HG03139 (cell line): ENCODE measurements around the gene ASTN2.

Experiments
- ATAC-seq: cut with Tn5 transposase; IDR thresholded peaks from one replicate; pipeline ENCODE4 v1.9.1; 2021; ENCODE audit not compliant: unreplicated experiment

ASTN2 gene

GRCh38 chr9:116688806-116689485 lies 725.9 kb downstream of the ASTN2 start:
- no peak for ATAC-seq

- ATAC-seq: no peak
Observed at GRCh38 chr9:116687754-116688135, 727.1 kb downstream of the ASTN2 start.

- ATAC-seq: peak; percentile 99
Observed at GRCh38 chr9:116687074-116687753, 727.6 kb downstream of the ASTN2 start, which contains the start of gene TRIM32. Gene TRIM32, plus strand, starts transcription at chr9:116687305. Its CDS starts 10,438 bp downstream, at chr9:116697743.

GRCh38 chr9:116686693-116687073 lies 728.2 kb downstream of the ASTN2 start:
- peak; percentile 36 for ATAC-seq

GRCh38 chr9:116686135-116686534 lies 728.7 kb downstream of the ASTN2 start:
- no peak for ATAC-seq

- ATAC-seq: no peak
Observed at GRCh38 chr9:116685166-116685565, 729.7 kb downstream of the ASTN2 start.

- ATAC-seq: no peak
Observed at GRCh38 chr9:116683535-116683934, 731.3 kb downstream of the ASTN2 start.

GRCh38 chr9:116674210-116674980 lies 740.5 kb downstream of the ASTN2 start:
- no peak for ATAC-seq

GRCh38 chr9:116673375-116673774 lies 741.5 kb downstream of the ASTN2 start:
- ATAC-seq: no peak

GRCh38 chr9:116671605-116672004 lies 743.3 kb downstream of the ASTN2 start:
- no peak for ATAC-seq

- ATAC-seq: no peak
Observed at GRCh38 chr9:116668970-116669695, 745.7 kb downstream of the ASTN2 start.

- ATAC-seq: no peak
Observed at GRCh38 chr9:116663581-116663980, 751.3 kb downstream of the ASTN2 start.

- ATAC-seq: no peak
Observed at GRCh38 chr9:116662646-116663310, 752.1 kb downstream of the ASTN2 start.

- ATAC-seq: peak; percentile 79
Observed at GRCh38 chr9:116661037-116661954, 753.6 kb downstream of the ASTN2 start.

- ATAC-seq: no peak
Observed at GRCh38 chr9:116658265-116658664, 756.6 kb downstream of the ASTN2 start.

- no peak for ATAC-seq
Observed at GRCh38 chr9:116656977-116657376, 757.9 kb downstream of the ASTN2 start.

- no peak for ATAC-seq
Observed at GRCh38 chr9:116656501-116656971, 758.3 kb downstream of the ASTN2 start.

- ATAC-seq: no peak
Observed at GRCh38 chr9:116654059-116654355, 760.9 kb downstream of the ASTN2 start.

GRCh38 chr9:116653348-116654058 lies 761.4 kb downstream of the ASTN2 start:
- ATAC-seq: no peak
